GM12874 (cell line): ENCODE measurements around the gene H2BK1.

Experiments used
- CTCF ChIP-seq: IDR thresholded peaks from 2 replicates; pipeline ENCODE4 v1.5.1; 2011; ENCODE audit warnings: low read depth, mild to moderate bottlenecking, control low read depth, low read length, moderate library complexity; ENCODE audit not compliant: insufficient read depth

H2BK1 gene

DNA sequence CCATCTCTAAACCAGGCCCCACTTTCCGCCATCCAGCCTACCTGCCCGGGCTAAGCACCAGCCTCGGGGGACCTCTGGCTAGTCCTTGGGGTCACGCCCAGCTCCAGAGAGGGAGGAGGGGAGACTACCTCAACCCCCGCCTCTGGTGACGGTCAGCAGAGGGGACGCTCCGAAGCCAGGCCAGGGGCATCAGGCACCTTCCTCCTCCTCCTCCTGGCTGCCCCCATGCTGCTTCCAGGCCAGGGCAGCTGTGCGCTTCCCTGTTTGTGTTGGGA lies 42.2 kb upstream of the H2BK1 start:
- TF ChIP-seq CTCF = no peak

DNA sequence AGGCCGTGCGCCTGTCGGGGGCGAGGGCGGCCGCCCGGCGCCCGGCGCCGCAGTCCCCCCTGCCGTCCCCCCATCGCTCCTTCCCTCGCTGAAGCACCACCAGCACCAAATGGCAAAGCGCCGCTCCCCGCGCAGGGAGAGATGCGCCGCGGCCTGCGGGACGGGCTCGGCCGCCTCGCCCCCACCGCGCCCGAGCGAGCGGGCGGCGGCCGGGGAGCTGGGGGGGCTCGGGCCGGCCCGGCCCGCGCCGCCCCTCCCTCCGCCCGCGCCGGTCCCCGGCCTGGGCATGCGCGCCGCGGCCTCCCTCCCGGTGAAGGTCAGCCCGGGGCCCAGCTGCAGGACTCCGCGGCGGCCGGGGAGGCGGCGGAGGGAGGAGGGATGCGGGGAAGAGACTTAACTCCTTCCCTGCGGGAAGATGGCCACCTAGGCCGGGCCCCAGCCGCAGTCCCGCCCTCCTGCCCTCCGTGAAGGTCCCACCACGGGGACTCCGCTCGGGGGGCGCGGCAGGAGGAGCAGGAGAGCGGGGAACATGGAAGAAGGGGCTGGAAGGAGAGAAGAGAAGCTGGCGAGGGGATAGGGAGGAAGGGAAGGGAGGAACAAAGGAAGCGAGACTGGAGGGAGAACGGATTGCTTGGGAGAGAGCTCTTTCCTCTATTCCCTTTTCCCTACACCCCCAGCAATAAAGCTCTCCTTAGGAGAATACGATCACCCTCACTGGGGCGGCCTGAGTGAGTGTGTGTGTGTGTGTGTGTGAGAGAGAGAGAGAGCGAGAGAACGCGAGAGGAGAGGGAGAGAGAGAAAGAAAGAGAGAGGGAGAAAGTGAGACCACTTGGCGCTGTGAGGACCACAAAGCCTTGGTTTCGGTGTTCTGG lies 41.6 kb upstream of the H2BK1 start:
- no peak for TF ChIP-seq CTCF

GRCh38 chr7:151251328-151251688 lies 41.0 kb upstream of the H2BK1 start:
- no peak for TF ChIP-seq CTCF

GRCh38 chr7:151250181-151251132 lies 40.2 kb upstream of the H2BK1 start:
- TF ChIP-seq CTCF = no peak

- no peak for TF ChIP-seq CTCF
Measured at GRCh38 chr7:151249732-151250072, 39.4 kb upstream of the H2BK1 start.

- no peak for TF ChIP-seq CTCF
Measured at GRCh38 chr7:151249034-151249731, 38.9 kb upstream of the H2BK1 start.
